GM23338 (cell line): Measurements from ENCODE around the gene CEACAM7. TPM values are rescaled to one million over a fixed set of nuclear protein-coding genes. Genes with fewer than 3 reads are reported as not detected.

Experiments used
- ATAC-seq: fragments of 200-7000 bp; cut with Tn5 transposase; 3 replicates; pipeline ENCODE4 v1.9.1; 2020
- DNase-seq: peaks from one replicate; pipeline ENCODE4 v3.0.0-alpha.2; 2015; ENCODE audit warnings: low spot score
- H2AFZ ChIP-seq: fragments of 200-600 bp; sonication (generic); 2 replicates; pipeline ENCODE4 v1.8.0; 2016; ENCODE audit warnings: antibody characterized with exemption, mild to moderate bottlenecking, moderate library complexity
- H3F3A ChIP-seq: fragments of 200-600 bp; sonication (generic); replicated peaks from 2 replicates; pipeline ENCODE4 v1.8.0; 2017; ENCODE audit warnings: antibody characterized with exemption, mixed run types, low read depth
- H3K27ac ChIP-seq: fragments of 200-600 bp; sonication (generic); 2 replicates; pipeline ENCODE4 v1.6.1; 2016; ENCODE audit warnings: low read depth
- H3K27me3 ChIP-seq: fragments of 200-600 bp; sonication (generic); 2 replicates; pipeline ENCODE4 v1.8.0; 2016; ENCODE audit warnings: mild to moderate bottlenecking, mixed run types, moderate library complexity; ENCODE audit not compliant: insufficient read depth
- H3K36me3 ChIP-seq: fragments of 200-600 bp; sonication (generic); 2 replicates; pipeline ENCODE4 v1.8.0; 2016; ENCODE audit warnings: mild to moderate bottlenecking; ENCODE audit not compliant: insufficient read depth
- H3K4me1 ChIP-seq: fragments of 200-600 bp; sonication (generic); 2 replicates; pipeline ENCODE4 v1.8.0; 2016; ENCODE audit warnings: mild to moderate bottlenecking, moderate library complexity; ENCODE audit not compliant: insufficient read depth
- H3K4me2 ChIP-seq: fragments of 200-600 bp; sonication (generic); 2 replicates; pipeline ENCODE4 v1.7.1; 2017; ENCODE audit warnings: mixed run types
- H3K4me3 ChIP-seq: fragments of 200-600 bp; sonication (generic); 2 replicates; pipeline ENCODE4 v1.6.1; 2016; ENCODE audit warnings: mixed run types
- H3K79me2 ChIP-seq: fragments of 200-600 bp; sonication (generic); replicated peaks from 2 replicates; pipeline ENCODE4 v1.8.0; 2017; ENCODE audit warnings: mild to moderate bottlenecking; ENCODE audit not compliant: insufficient read depth
- H3K9me2 ChIP-seq: fragments of 200-600 bp; sonication (generic); 2 replicates; pipeline ENCODE4 v1.8.0; 2017; ENCODE audit not compliant: insufficient read depth
- H4K20me1 ChIP-seq: fragments of 200-600 bp; sonication (generic); replicated peaks from 2 replicates; pipeline ENCODE4 v1.8.0; 2017; ENCODE audit warnings: mild to moderate bottlenecking; ENCODE audit not compliant: insufficient read depth
- H3K27ac Mint-ChIP-seq: 2 replicates; pipeline ENCODE4 v1.8.0; 2020; ENCODE audit warnings: inconsistent platforms, mild to moderate bottlenecking, moderate library complexity, mixed read lengths
- H3K27me3 Mint-ChIP-seq: 3 replicates; pipeline ENCODE4 v1.8.0; 2022; ENCODE audit warnings: low read depth, mild to moderate bottlenecking, moderate library complexity, mixed read lengths, inconsistent platforms; ENCODE audit not compliant: insufficient read depth, poor library complexity
- H3K36me3 Mint-ChIP-seq: 3 replicates; pipeline ENCODE4 v1.8.0; 2021; ENCODE audit warnings: low read depth, mild to moderate bottlenecking, inconsistent platforms, moderate library complexity, mixed read lengths
- H3K4me1 Mint-ChIP-seq: 3 replicates; pipeline ENCODE4 v1.8.0; 2020; ENCODE audit warnings: mild to moderate bottlenecking, inconsistent platforms, mixed read lengths
- H3K4me3 Mint-ChIP-seq: 3 replicates; pipeline ENCODE4 v1.8.0; 2021; ENCODE audit warnings: moderate library complexity, mild to moderate bottlenecking, inconsistent platforms, mixed read lengths
- H3K9me3 Mint-ChIP-seq: 3 replicates; pipeline ENCODE4 v1.8.0; 2020; ENCODE audit warnings: moderate library complexity, mild to moderate bottlenecking, inconsistent platforms, mixed read lengths
- CREB1 ChIP-seq: fragments of 250-450 bp; sonication (Bioruptor Pico); IDR thresholded peaks from 2 replicates; pipeline ENCODE4 v1.5.0; 2020; ENCODE audit warnings: low read depth, mild to moderate bottlenecking, moderate library complexity
- EZH2 ChIP-seq: fragments of 200-600 bp; sonication (generic); IDR thresholded peaks from one replicate; pipeline ENCODE4 v1.8.0; 2017; ENCODE audit warnings: antibody characterized with exemption, mild to moderate bottlenecking, low read depth; ENCODE audit not compliant: unreplicated experiment
- EZH2phosphoT487 ChIP-seq: fragments of 200-600 bp; sonication (generic); IDR thresholded peaks from one replicate; pipeline ENCODE4 v1.8.1; 2018; ENCODE audit warnings: antibody characterized with exemption; ENCODE audit not compliant: unreplicated experiment
- JUNB ChIP-seq: IDR thresholded peaks from one replicate; pipeline ENCODE4 v1.6.1; 2016; ENCODE audit warnings: antibody characterized with exemption; ENCODE audit not compliant: unreplicated experiment
- NANOG ChIP-seq: IDR thresholded peaks from 2 replicates; pipeline ENCODE4 v1.6.1; 2016; ENCODE audit warnings: antibody characterized with exemption, borderline replicate concordance
- POLR2AphosphoS5 ChIP-seq: IDR thresholded peaks from 2 replicates; pipeline ENCODE4 v1.6.1; 2016; ENCODE audit warnings: antibody characterized with exemption, low read depth
- STAT1 ChIP-seq: IDR thresholded peaks from one replicate; pipeline ENCODE4 v1.6.1; 2016; ENCODE audit warnings: antibody characterized with exemption; ENCODE audit not compliant: unreplicated experiment
- ZNF114 ChIP-seq: fragments of 250-450 bp; sonication (Bioruptor Pico); IDR thresholded peaks from 2 replicates; pipeline ENCODE4 v1.5.0; 2020; ENCODE audit warnings: mild to moderate bottlenecking, moderate library complexity
- ZNF331 ChIP-seq: fragments of 250-450 bp; sonication (Bioruptor Pico); IDR thresholded peaks from 2 replicates; pipeline ENCODE4 v1.5.0; 2020; ENCODE audit warnings: low read depth, mild to moderate bottlenecking, moderate library complexity
- ZNF462 ChIP-seq: fragments of 250-450 bp; sonication (Bioruptor Pico); IDR thresholded peaks from 2 replicates; pipeline ENCODE4 v1.5.0; 2020; ENCODE audit warnings: mild to moderate bottlenecking, moderate library complexity
- polyA plus RNA-seq: library from polyadenylated mRNA; unstranded; fragments of >200 nt; fragmentation: Nextera tagmentation; extraction: Ambion mirVana; gene quantifications from 2 replicates; pipeline ENCODE4 v1.2.1, GENCODE V29; 2016
- total RNA-seq: library from RNA; depleted of rRNA; stranded (reverse); fragments of >200 nt; shearing (Covaris generic); gene quantifications from 2 replicates; pipeline ENCODE4 v1.2.3, GENCODE V29; 2014
- TF ChIP-seq, protein P1 (sequence below): IDR thresholded peaks from one replicate; pipeline ENCODE4 v1.6.1; 2018; ENCODE audit warnings: antibody characterized with exemption; ENCODE audit not compliant: unreplicated experiment
- TF ChIP-seq, protein P2 (sequence below): IDR thresholded peaks from 2 replicates; pipeline ENCODE4 v1.6.1; 2016; ENCODE audit warnings: antibody characterized with exemption
- TF ChIP-seq, protein P3 (sequence below), 2 experiments: fragments of 200-600 bp in 1 of 2; sonication (generic) in 1 of 2; conservative IDR thresholded peaks; 2 replicates each; pipeline versions ENCODE4 v1.5.1 to v1.6.1; 2016 to 2017; ENCODE audit warnings: antibody characterized with exemption in 2 of 2, low read depth in 2 of 2, mild to moderate bottlenecking in 2 of 2, moderate library complexity in 1 of 2

CEACAM7 gene
- total and polyA plus RNA-seq, 2 experiments from 2014 or later = 0.24 TPM; not detected in 1

GRCh38 chr19:41707871-41708371 lies 19.9 kb upstream of the CEACAM7 start:
- TF ChIP-seq, protein P1, sequence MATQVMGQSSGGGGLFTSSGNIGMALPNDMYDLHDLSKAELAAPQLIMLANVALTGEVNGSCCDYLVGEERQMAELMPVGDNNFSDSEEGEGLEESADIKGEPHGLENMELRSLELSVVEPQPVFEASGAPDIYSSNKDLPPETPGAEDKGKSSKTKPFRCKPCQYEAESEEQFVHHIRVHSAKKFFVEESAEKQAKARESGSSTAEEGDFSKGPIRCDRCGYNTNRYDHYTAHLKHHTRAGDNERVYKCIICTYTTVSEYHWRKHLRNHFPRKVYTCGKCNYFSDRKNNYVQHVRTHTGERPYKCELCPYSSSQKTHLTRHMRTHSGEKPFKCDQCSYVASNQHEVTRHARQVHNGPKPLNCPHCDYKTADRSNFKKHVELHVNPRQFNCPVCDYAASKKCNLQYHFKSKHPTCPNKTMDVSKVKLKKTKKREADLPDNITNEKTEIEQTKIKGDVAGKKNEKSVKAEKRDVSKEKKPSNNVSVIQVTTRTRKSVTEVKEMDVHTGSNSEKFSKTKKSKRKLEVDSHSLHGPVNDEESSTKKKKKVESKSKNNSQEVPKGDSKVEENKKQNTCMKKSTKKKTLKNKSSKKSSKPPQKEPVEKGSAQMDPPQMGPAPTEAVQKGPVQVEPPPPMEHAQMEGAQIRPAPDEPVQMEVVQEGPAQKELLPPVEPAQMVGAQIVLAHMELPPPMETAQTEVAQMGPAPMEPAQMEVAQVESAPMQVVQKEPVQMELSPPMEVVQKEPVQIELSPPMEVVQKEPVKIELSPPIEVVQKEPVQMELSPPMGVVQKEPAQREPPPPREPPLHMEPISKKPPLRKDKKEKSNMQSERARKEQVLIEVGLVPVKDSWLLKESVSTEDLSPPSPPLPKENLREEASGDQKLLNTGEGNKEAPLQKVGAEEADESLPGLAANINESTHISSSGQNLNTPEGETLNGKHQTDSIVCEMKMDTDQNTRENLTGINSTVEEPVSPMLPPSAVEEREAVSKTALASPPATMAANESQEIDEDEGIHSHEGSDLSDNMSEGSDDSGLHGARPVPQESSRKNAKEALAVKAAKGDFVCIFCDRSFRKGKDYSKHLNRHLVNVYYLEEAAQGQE = no peak
- TF ChIP-seq ZNF331 = no peak
- no peak for TF ChIP-seq CREB1 (CRISPR knock-in tag)
- TF ChIP-seq JUNB = no peak
- TF ChIP-seq STAT1 = no peak
- TF ChIP-seq, protein P2, sequence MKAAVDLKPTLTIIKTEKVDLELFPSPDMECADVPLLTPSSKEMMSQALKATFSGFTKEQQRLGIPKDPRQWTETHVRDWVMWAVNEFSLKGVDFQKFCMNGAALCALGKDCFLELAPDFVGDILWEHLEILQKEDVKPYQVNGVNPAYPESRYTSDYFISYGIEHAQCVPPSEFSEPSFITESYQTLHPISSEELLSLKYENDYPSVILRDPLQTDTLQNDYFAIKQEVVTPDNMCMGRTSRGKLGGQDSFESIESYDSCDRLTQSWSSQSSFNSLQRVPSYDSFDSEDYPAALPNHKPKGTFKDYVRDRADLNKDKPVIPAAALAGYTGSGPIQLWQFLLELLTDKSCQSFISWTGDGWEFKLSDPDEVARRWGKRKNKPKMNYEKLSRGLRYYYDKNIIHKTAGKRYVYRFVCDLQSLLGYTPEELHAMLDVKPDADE = no peak
- no peak for TF ChIP-seq ZNF114 (CRISPR knock-in tag)
- no peak for TF ChIP-seq NANOG
- TF ChIP-seq EZH2 = no peak
- TF ChIP-seq EZH2phosphoT487 = no peak
- TF ChIP-seq POLR2AphosphoS5 = no peak
- no peak for TF ChIP-seq ZNF462
- TF ChIP-seq, protein P3, sequence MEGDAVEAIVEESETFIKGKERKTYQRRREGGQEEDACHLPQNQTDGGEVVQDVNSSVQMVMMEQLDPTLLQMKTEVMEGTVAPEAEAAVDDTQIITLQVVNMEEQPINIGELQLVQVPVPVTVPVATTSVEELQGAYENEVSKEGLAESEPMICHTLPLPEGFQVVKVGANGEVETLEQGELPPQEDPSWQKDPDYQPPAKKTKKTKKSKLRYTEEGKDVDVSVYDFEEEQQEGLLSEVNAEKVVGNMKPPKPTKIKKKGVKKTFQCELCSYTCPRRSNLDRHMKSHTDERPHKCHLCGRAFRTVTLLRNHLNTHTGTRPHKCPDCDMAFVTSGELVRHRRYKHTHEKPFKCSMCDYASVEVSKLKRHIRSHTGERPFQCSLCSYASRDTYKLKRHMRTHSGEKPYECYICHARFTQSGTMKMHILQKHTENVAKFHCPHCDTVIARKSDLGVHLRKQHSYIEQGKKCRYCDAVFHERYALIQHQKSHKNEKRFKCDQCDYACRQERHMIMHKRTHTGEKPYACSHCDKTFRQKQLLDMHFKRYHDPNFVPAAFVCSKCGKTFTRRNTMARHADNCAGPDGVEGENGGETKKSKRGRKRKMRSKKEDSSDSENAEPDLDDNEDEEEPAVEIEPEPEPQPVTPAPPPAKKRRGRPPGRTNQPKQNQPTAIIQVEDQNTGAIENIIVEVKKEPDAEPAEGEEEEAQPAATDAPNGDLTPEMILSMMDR (conservative IDR thresholded peaks at IDR 0.05; ENCODE audit: low read depth in 2 of 2) = no peak
- no peaks in the 10 kb centered on the region for H3F3A ChIP-seq
- H4K20me1 ChIP-seq = peaks cover 4% of the 10 kb centered on the region; the same call in 1 of the 2 replicates
- no peaks in the 10 kb centered on the region for H3K36me3 Mint-ChIP-seq
- DNase-seq = no peak
- H3K4me3 ChIP-seq = no peak overlapping the region
- no peak overlapping the region for H3K4me3 Mint-ChIP-seq
- no peaks in the 10 kb centered on the region for H3K4me1 ChIP-seq
- no peaks in the 10 kb centered on the region for H3K9me3 Mint-ChIP-seq
- no peaks in the 10 kb centered on the region for H3K36me3 ChIP-seq
- H3K4me2 ChIP-seq = no peak overlapping the region
- H3K27me3 Mint-ChIP-seq = peaks cover 17% of the 10 kb centered on the region
- H3K27me3 ChIP-seq = no peaks in the 10 kb centered on the region
- ATAC-seq = no peak
- H3K27ac ChIP-seq = no peak overlapping the region
- H2AFZ ChIP-seq = no peak overlapping the region
- no peak overlapping the region for H3K27ac Mint-ChIP-seq
- H3K4me1 Mint-ChIP-seq = peaks cover 2% of the 10 kb centered on the region; the same call in 1 of the 3 replicates
- H3K79me2 ChIP-seq = no peaks in the 10 kb centered on the region
- H3K9me2 ChIP-seq = no peaks in the 10 kb centered on the region
